HG03159 (cell line): ENCODE results near the gene FAM170B.

Experiments used
- ATAC-seq: cut with Tn5 transposase; IDR thresholded peaks from one replicate; pipeline ENCODE4 v1.9.1; 2021; ENCODE audit warnings: mild to moderate bottlenecking, moderate library complexity; ENCODE audit not compliant: unreplicated experiment

FAM170B gene

DNA sequence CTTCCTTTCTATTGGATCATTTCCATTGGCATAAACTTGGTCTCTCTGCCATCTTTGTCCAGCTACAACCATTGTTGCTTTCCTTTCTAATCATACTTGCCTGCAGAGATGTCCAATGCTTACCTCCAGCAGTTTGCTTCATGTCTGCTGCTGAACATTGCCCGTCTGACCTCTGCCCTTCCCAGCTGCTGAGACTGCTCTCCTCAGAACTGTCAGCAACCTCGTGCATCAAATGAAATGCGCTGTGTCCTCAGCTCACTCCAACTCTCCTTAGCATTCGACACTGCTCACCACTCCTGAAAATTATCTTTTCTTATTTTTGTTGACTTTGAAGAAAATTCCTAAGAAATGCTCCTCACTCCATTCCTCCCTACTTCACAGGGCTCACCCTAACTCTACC is 5.0 kb downstream of the FAM170B start:
- no peak for ATAC-seq

GRCh38 chr10:49123981-49124950 is 9.6 kb downstream of the FAM170B start:
- ATAC-seq: no peak

- ATAC-seq: no peak
These were observed 12.9 kb downstream of the FAM170B start for GRCh38 chr10:49120911-49121310.

GRCh38 chr10:49119746-49120145 is 14.1 kb downstream of the FAM170B start:
- no peak for ATAC-seq

GRCh38 chr10:49118430-49119074 is 15.3 kb downstream of the FAM170B start:
- ATAC-seq: no peak

- ATAC-seq: no peak
These were observed 16.3 kb downstream of the FAM170B start for GRCh38 chr10:49117376-49118070.

DNA sequence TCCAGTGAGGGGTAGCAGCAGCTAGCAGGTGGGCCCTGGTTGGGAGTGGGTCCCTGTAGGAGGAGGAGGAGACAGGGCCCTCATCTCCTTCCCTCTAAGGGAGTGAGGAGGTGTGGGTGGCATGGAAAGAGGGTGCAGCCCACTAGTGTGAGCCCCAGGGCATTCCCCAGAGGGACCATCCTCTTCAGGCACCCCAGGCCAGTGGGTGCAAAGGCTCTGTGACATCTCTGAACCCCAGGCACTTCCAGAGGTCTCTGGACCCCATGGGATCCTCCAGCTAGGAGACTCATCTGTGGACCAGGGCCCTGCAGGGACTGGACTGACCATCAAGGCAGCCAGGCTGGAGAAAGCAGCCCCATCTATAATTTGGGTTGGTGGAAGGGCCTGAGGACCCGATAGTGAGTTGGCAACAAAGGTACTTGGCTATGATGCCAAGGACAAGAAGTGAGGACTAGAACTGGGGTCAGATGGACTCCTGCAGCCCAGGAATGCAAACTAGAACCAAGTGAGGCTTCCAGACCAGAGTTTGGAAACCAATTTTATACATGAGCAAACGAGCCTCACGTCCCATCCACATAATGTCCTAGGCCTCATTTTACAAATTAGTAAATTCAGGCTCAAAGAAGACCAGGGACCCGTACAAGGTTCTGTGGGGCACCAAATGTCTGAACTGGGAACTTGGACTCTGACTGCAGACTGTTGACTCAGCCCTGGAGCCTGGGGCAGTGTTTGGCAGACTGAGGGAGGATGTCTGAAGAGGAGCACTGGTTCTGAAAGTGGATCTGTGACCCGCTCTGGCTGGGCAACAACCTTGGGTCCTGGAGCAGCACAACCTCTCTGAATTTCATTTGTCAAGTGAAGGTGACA is 17.1 kb downstream of the FAM170B start:
- no peak for ATAC-seq

GRCh38 chr10:49115796-49116508 is 17.9 kb downstream of the FAM170B start:
- no peak for ATAC-seq

DNA sequence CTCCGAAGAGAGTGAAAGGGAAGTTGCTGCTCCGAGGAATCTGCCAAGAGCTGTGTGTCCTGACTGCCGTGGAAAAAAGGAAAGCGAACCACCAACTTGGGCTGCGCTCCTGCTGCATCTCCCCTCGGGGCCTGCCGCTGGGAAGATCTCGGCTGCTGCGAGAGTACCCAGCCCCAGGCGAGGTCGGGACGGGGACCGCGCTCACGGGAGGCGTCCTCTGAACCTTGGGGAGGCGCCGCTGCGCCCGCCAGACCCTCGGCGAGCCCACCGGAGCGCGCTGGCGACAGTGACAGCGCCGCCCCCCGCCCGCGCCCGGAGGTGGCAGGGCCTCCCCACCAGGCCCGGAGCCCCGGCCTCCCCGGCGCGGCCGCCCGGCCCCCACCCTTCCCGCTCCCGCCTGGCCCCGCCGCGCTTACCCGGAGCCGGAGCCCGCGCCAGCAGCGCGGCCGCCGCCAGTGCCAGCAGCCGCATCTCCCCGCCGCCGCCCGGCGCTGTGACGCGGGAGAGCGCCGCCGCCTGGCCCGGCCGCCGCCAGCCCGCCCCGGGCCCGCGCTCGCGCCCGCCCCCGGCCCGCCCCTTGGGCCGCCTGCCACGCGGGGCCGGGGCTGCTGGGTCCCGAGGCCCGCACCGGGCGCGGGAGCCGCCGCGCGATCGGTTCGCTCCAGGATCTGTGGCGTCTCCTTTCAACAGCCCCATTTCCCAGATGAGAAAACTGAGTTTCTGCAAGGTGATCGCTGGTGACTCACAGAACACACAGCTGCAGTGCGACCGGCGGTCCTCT is 18.6 kb downstream of the FAM170B start, which contains the start of gene VSTM4:
Gene VSTM4 (minus strand): TSS at position 508 of the 781 bp plus-strand sequence. CDS start 37 bp downstream, at position 471.
- ATAC-seq: no peak

DNA sequence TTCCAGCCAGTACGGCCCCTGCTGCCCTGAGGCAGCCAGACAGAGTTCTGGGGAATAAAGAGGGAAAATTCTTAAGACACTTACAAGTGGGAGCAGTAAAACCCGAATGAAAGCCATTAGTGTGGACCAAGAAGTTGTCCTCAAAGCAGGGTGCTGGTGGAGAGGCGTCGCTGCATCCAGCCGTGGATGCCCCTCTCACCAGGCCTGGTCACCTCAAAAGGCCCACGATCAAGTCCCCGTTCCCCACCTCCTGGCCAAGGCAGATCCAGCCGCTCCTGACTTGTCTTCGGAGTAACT is 19.2 kb downstream of the FAM170B start:
- ATAC-seq: no peak

DNA sequence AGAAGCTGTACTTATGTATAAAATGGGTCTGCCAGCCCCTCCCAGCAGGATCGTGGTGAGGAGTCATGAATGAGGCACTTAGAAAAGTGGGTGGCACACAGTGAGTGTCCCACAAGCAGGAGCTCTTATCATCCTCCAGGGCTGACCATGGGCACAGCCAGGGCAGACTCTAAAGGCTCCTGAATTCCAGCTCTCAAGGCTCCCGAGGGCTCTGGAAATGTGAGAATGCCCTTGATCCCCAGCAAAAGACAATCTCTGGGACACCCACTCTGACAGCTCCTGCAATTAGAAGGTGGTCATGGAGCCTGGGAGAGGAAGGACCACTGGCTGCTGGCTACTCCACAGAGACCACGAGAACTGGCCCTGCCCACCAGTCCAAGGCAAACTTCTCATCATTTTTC is 20.1 kb downstream of the FAM170B start:
- ATAC-seq: no peak

DNA sequence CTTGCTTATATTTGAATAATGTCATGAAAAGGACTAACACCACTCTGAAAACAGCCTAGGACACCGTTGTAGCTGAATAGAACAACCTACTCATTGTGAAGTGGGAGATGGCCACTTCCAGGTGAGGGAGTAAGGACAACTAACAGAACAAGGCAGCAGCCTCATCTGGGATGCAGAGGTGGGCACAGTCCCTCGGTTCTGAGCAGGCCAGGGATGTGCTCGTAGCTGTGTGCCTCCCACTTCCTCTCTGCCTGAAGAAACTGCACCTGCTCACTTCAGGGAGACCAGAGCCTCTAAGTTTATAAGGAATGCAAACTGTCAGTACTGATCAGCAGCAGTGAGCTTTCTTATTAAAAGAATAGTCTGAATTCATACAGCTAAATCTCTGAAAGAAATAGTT is 21.0 kb downstream of the FAM170B start:
- ATAC-seq: no peak

- ATAC-seq: no peak
These were observed 21.7 kb downstream of the FAM170B start for GRCh38 chr10:49112098-49112497.

DNA sequence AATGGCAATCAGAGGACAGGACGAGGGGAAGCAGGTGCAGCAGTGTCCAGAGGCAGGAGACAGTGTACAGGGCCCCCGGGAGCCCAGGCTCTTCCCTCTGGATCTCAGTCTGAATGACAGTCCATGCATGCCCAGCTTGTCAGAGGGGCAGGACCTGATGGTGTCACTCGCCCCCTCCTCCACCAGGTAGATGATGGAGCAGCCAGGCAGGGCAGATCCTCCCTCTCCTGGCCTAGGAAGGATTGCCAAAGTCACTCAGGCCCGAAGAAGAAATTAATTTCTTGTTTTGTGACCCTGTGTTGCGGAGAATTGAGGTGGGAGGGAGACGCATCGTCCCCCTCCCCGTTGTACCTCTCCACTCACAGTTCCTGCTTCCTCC is 22.5 kb downstream of the FAM170B start:
- ATAC-seq: no peak

- ATAC-seq: no peak
These were observed 23.0 kb downstream of the FAM170B start for GRCh38 chr10:49110684-49111319.

GRCh38 chr10:49109669-49110340 is 24.0 kb downstream of the FAM170B start:
- no peak for ATAC-seq

DNA sequence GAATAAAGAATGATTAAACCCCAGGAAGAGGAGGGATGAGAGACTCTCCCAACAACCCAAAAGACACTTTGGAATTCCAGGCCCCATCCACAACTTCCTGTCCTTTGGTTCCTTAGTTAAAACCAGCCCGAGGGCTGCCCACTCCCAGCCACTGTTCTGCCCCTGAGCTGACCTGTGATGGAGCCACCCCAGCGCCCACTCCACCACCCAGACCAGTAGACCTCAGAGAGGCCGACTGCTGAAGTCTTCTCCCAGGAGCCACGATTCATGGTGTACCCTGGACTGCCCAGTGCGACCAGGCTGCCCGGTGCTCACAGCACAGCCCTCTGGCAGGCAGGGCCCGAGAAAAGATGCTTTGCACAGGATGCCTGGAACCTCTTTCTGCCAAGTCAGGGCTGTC is 25.2 kb downstream of the FAM170B start:
- no peak for ATAC-seq

DNA sequence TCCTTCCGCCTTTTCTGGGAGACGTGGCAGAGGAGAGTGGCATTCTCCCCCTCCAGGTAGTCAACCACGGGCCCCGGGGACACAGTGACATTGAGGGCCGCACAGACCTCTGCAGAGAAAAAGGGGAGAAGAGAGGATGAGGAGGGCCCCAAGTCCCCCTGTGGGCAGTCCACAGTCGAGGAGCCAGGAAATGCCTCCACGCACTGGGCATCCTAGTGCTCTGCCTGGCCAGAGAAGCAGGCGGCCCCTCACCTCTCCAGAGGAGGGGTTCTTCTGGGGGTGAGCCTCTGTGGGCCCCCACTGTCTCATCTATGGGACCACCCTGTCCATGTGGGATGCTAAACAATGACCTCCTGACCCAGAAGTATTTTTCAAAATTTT is 25.9 kb downstream of the FAM170B start:
- no peak for ATAC-seq
